Adipocyte (in vitro differentiated cells): ENCODE measurements around the gene RAB3B.
A peak's percentile ranks its signal among the peaks of the same experiment; 100 is the strongest.
"Not testable (repeated sequence)": the region's sequence is repeated elsewhere in the genome, so short reads cannot be mapped to it uniquely, and the experiment has no call there.

Source experiments
- DNase-seq: peaks from one replicate; pipeline ENCODE4 v3.0.0-alpha.2; 2015; ENCODE audit warnings: low read depth
- H3K27me3 ChIP-seq: replicated peaks from 2 replicates; pipeline ENCODE4 v1.7.0; 2013; ENCODE audit warnings: mild to moderate bottlenecking, low read length, moderate library complexity; ENCODE audit not compliant: control insufficient read depth, insufficient read depth
- H3K36me3 ChIP-seq: 2 replicates; pipeline ENCODE4 v1.7.0; 2013; ENCODE audit warnings: low read length, mild to moderate bottlenecking, moderate library complexity; ENCODE audit not compliant: control insufficient read depth, insufficient read depth, severe bottlenecking
- H3K4me1 ChIP-seq: 2 replicates; pipeline ENCODE4 v1.7.0; 2013; ENCODE audit warnings: mild to moderate bottlenecking, low read length, moderate library complexity; ENCODE audit not compliant: control insufficient read depth, insufficient read depth
- H3K4me3 ChIP-seq: 2 replicates; pipeline ENCODE4 v1.7.0; 2013; ENCODE audit warnings: mild to moderate bottlenecking, low read length, moderate library complexity
- H3K9ac ChIP-seq: 2 replicates; pipeline ENCODE4 v1.7.0; 2013; ENCODE audit warnings: mild to moderate bottlenecking, low read length, moderate library complexity
- H3K9me3 ChIP-seq: 2 replicates; pipeline ENCODE4 v1.7.0; 2013; ENCODE audit warnings: mild to moderate bottlenecking, low read length, moderate library complexity; ENCODE audit not compliant: control insufficient read depth

Gene RAB3B

GRCh38 chr1:51878616-51879336 is 111.7 kb downstream of the RAB3B start, which contains the start of gene NRDC:
NRDC (minus strand) TSS chr1:51878727; CDS start chr1:51878615, 112 bp downstream.
- no peaks in the 10 kb centered on the region for H3K36me3 ChIP-seq

GRCh38 chr1:51878308-51878615 is 112.2 kb downstream of the RAB3B start:
- Histone ChIP-seq H3K4me1 (peaks cover 28% of the 10 kb centered on the region), H3K9me3 (no peaks in the 10 kb centered on the region), H3K9ac (peak overlapping the region; percentile 99), H3K4me3 (peak overlapping the region; percentile 96), H3K36me3 (no peaks in the 10 kb centered on the region), H3K27me3 (peaks cover 4% of the 10 kb centered on the region)
- no peak for DNase-seq

More at GRCh38 chr1:51878616-51879336, 111.7 kb downstream of the RAB3B start, which contains the start of gene NRDC:
- H3K4me3 ChIP-seq: peak within 1 kb of the TSS; percentile 96
- DNase-seq: peak; percentile 100
- H3K27me3 ChIP-seq: peaks cover 4% of the 10 kb centered on the region
- peak within 1 kb of the TSS; percentile 99 for H3K9ac ChIP-seq
- peaks cover 28% of the 10 kb centered on the region for H3K4me1 ChIP-seq
- H3K9me3 ChIP-seq: no peaks in the 10 kb centered on the region

- peak overlapping the region; percentile 96 for H3K4me3 ChIP-seq
- peaks cover 1% of the 10 kb centered on the region for H3K27me3 ChIP-seq
- H3K9ac ChIP-seq: peak overlapping the region; percentile 99
- peaks cover 6% of the 10 kb centered on the region for H3K36me3 ChIP-seq
- H3K9me3 ChIP-seq: no peaks in the 10 kb centered on the region
- DNase-seq: peak; percentile 66
- H3K4me1 ChIP-seq: peaks cover 28% of the 10 kb centered on the region
Observed at GRCh38 chr1:51877434-51878307, 112.8 kb downstream of the RAB3B start.

GRCh38 chr1:51875836-51876235 is 114.7 kb downstream of the RAB3B start:
- H3K4me1 ChIP-seq: peaks cover 28% of the 10 kb centered on the region
- no peaks in the 10 kb centered on the region for H3K27me3 ChIP-seq
- H3K9ac ChIP-seq: no peak overlapping the region
- no peak for DNase-seq
- no peaks in the 10 kb centered on the region for H3K9me3 ChIP-seq
- peaks cover 7% of the 10 kb centered on the region for H3K36me3 ChIP-seq
- peak overlapping the region; percentile 96 for H3K4me3 ChIP-seq

GRCh38 chr1:51875291-51875772 is 115.2 kb downstream of the RAB3B start:
- Histone ChIP-seq H3K4me3 (peak overlapping the region; percentile 96), H3K27me3 (no peaks in the 10 kb centered on the region), H3K36me3 (peaks cover 7% of the 10 kb centered on the region), H3K9me3 (no peaks in the 10 kb centered on the region), H3K9ac (no peak overlapping the region), H3K4me1 (peaks cover 28% of the 10 kb centered on the region)
- DNase-seq: no peak

GRCh38 chr1:51873270-51873669 is 117.2 kb downstream of the RAB3B start:
- not testable (repeated sequence) for DNase-seq, H3K4me3 ChIP-seq, H3K9ac ChIP-seq, H3K27me3 ChIP-seq, H3K9me3 ChIP-seq
- H3K36me3 ChIP-seq: peaks cover 11% of the 10 kb centered on the region
- H3K4me1 ChIP-seq: peaks cover 23% of the 10 kb centered on the region

GRCh38 chr1:51871351-51871975 is 119.0 kb downstream of the RAB3B start:
- DNase-seq: no peak

GRCh38 chr1:51870603-51871350 is 119.7 kb downstream of the RAB3B start:
- Histone ChIP-seq H3K9me3 (no peaks in the 10 kb centered on the region), H3K4me1 (peaks cover 12% of the 10 kb centered on the region), H3K9ac (no peak overlapping the region), H3K27me3 (no peaks in the 10 kb centered on the region), H3K4me3 (no peak overlapping the region), H3K36me3 (peaks cover 14% of the 10 kb centered on the region)
- DNase-seq: no peak

More at GRCh38 chr1:51871351-51871975, 119.0 kb downstream of the RAB3B start:
- H3K4me1 ChIP-seq: peaks cover 19% of the 10 kb centered on the region
- H3K4me3 ChIP-seq: no peak overlapping the region
- H3K27me3 ChIP-seq: no peaks in the 10 kb centered on the region
- H3K9ac ChIP-seq: no peak overlapping the region
- peaks cover 14% of the 10 kb centered on the region for H3K36me3 ChIP-seq
- no peaks in the 10 kb centered on the region for H3K9me3 ChIP-seq

- Histone ChIP-seq H3K4me1 (no peaks in the 10 kb centered on the region), H3K36me3 (peaks cover 20% of the 10 kb centered on the region), H3K27me3 (no peaks in the 10 kb centered on the region), H3K9ac (no peak overlapping the region), H3K4me3 (no peak overlapping the region), H3K9me3 (no peaks in the 10 kb centered on the region)
- DNase-seq: no peak
Observed at GRCh38 chr1:51867479-51868232, 122.8 kb downstream of the RAB3B start.

GRCh38 chr1:51863384-51863783 is 127.1 kb downstream of the RAB3B start:
- DNase-seq: no peak
- H3K4me3 ChIP-seq: no peak overlapping the region
- H3K4me1 ChIP-seq: no peaks in the 10 kb centered on the region
- H3K9ac ChIP-seq: no peak overlapping the region
- no peaks in the 10 kb centered on the region for H3K27me3 ChIP-seq
- H3K9me3 ChIP-seq: no peaks in the 10 kb centered on the region
- peaks cover 25% of the 10 kb centered on the region for H3K36me3 ChIP-seq
